GM18951 (cell line): ENCODE results near the gene ARID1B.
"Not testable (repeated sequence)": the region's sequence is repeated elsewhere in the genome, so short reads cannot be mapped to it uniquely, and the experiment has no call there.

ENCODE experiments used
- POLR2A ChIP-seq: IDR thresholded peaks from 4 replicates; pipeline ENCODE4 v1.6.1; 2011; ENCODE audit warnings: mild to moderate bottlenecking; ENCODE audit not compliant: insufficient read length, insufficient read depth; ENCODE audit errors: extremely low read depth
- in situ Hi-C: fragments of 300-500 bp; cut with MboI; formaldehyde crosslinking; loops from one replicate; pipeline ENCODE4 v1.12.0; 2022; ENCODE audit warnings: low sequenced_read_pairs, mixed read lengths, inconsistent platforms; ENCODE audit not compliant: unreplicated experiment

ARID1B gene

DNA sequence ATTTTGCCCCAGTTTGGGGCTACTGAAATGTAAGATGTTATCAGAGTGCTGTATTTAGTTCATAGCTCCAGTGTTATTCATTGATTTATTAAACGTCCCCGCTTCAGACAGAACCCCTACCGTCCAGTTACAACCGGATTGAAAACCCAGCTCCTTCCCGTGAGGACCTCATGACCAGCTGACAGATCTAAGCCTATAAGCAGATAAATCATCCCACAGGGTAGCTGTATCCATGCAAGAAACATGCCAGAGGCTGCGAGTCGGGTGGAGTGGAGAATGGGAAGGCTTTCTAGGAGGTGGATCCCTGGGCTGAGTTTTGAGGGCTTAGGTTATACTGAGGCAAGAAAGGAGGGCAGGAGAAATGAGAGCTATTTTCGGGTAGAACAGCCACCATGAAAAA lies 260.0 kb downstream of the ARID1B start:
- TF ChIP-seq POLR2A = no peak
- in situ Hi-C loops = no loop called here

DNA sequence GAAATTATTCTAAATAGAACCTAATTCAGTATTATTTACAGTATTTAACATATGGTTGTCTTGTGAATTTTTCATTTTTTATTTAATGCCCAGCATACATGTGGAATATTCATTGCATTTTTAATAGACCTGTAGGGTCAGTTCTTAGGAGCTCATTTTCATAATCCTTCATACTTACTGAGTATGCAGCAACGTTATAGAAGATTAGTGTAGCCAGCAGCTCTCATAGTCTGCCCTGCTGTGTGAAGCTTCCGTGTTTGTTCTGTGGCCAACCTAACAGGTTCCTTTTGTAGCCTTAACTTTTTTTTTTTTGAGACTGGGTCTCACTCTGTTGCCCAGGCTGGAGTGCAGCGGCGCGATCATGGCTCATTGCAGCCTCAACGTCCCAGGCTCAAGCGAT lies 261.4 kb downstream of the ARID1B start:
- no peak for TF ChIP-seq POLR2A
- in situ Hi-C loops = no loop called here

DNA sequence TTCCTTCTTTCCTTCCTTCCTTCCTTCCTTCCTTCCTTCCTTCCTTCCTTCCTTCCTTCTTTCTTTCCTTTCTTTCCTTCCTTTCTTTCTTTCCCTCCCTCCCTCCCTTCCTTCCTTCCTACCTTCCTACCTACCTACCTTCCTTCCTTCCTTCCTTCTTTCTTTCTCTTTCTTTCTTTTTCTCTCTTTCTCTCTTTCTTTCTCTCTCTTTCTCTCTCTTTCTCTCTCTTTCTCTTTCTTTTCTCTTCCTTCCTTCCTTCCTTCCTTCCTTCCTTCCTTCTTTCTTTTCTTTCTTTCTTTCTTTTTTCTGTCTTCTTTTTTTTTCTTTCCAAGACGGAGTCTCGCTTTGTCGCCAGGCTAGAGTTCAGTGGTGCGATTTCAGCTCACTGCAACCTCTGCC lies 262.5 kb downstream of the ARID1B start:
- in situ Hi-C loops = not testable (repeated sequence)

DNA sequence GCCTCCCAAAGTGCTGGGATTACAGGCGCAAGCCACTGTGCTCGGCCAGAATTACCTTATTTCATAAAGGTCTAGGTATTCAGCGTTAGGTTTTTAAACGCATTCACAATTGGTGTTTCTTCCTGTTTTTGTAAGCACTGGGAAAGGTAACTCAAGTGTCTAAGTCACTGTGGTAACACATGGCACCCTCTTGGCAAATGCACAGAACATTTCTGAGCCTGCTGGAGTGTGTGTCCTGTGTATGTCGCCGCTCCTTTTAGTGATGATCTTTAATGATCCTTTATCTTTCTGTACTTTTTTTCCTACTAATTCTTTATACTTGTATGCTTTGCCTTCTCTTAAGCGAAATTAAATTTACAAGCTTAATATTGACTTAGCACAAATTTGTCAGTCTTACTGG lies 263.0 kb downstream of the ARID1B start:
- in situ Hi-C loops = no loop called here
- no peak for TF ChIP-seq POLR2A

DNA sequence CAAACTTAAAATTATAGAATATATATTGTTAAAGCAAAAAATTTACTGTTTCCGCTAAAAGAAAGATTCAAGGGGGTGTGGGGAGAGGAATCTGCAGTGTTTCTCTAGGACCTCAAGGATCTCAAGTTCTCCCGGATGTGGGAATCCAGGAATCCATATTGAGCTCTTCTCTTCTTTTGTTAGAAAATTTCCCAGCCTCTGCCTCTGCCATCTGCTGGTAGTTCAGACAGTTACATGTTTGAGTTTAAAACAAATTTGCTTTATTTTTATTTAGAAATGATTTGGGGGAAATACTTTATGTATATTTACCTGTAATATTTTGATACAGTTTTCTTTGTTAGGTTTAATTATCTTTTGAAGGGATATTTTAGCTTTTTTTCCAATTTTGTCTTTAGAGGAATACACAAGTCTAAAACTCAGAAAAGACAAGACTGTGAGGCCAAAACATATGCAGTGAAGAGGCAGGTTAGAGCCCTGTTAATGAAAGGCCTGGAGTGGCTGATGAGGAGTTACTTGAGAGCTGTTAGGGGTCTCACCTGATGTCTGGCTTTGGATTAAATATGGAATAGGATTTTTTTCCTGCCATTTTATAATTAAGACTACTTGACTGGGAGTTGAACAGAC lies 268.8 kb downstream of the ARID1B start:
- TF ChIP-seq POLR2A = no peak
- in situ Hi-C loops = no loop called here

DNA sequence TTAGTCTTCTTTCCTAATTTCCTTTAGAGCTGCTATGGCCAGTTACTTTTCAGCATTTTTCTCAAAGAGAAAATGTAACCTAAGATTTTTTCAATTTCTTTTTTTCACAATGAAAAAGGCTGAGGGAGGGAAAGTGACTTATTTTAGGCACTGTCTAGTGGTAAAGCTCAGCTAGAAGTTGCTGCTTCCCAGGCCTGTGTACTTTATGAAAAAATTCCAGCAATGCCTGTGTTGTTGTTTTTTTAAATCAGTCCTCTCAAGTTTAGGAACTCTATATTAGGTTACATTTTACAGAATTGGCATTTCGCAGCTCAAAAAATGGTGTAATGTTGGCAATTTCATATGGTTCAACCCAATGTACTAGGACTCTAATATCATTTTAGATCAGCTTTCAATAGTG lies 269.6 kb downstream of the ARID1B start:
- in situ Hi-C loops = no loop called here
- no peak for TF ChIP-seq POLR2A

DNA sequence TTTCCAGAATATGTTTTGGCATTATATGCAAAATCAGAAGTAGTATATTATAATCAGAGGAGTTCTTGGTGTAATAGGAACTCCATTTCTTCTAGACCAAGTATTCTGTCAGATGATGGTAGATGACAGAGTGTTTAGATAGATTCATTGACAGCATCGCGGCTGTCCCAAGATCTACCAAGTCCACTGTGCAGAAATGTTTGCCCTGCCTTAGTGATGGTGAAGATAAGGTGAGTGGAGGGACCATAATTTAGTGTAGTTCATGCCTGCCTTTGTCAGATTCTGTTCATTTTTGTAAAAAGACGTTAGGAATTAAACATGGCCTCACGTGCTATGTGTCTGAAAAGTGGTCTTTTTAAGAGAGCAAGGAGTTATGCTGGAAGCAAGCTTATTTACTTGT lies 270.1 kb downstream of the ARID1B start:
- TF ChIP-seq POLR2A = no peak
- in situ Hi-C loops = no loop called here

DNA sequence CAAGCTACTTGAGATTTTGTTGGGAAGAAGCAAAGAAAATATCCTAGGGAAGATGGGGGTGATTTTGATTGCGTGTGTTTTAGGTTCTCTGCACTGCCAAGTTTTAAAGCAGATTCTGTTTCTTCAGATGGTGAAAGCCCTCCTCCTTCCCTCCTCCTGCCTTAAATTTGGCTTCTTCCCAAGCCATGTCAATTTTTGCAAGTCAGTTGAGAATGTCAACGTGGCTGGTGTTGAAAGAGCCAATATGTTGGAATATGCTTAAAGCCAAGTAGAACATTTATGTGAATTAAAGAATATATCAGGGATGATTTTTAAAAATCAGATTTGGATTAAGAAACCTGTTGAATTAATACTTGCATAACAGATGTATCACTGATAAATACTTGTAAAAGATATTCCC lies 270.8 kb downstream of the ARID1B start:
- in situ Hi-C loops = no loop called here

DNA sequence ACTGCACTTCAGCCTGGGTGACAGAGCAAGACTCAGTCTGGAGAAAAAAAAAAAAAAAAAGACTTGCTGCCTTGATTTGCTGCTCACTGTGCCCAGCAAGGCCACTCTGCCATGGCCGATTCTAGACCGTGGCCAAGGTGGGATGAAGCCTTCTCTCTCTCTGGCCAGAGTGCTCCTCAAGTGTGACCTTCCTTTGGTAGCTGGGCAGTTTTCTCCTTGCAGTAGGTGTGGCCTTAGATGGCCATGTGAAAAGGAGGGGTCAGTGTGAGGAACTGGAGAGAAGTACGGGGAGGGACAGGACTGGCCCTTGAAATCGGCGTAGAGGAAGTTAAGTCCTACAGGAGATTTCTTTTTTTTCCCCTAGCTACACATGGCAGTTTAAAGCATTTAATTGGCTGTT lies 272.0 kb downstream of the ARID1B start:
- no peak for TF ChIP-seq POLR2A
- in situ Hi-C loops = no loop called here

More for the DNA sequence above, 270.8 kb downstream of the ARID1B start:
- no peak for TF ChIP-seq POLR2A

DNA sequence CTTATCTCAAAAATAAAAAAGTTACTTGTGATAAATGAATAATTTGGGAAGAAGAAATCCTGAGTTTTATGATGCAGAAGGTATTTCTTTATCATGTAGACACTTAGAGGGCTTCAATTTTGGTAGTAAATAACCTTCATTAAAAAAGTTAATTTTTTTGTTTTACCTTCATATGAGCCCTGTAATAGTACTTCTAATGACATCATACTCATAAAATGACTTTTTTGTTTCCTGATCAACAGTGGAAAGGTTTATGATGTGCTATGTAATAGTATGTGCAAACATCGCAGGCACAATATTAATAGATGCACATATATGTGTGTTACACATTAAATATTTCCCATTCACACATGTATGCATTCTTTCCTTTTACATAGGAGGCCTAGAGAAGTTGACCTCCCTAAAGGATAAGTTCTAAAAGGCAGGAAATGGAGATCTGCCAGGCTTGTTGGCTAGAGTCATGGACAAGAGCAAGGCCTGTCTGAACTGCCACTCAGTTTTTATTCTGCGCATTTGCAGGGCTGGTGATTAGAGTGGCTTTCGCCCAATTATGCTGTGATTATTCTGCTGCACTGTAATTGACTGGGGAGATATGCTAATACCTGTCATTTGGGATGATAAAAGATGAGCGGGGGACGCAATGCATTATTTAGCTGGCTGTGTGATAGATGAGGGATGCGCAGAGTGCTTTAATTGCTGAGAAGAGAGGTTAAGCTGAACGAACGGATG lies 273.5 kb downstream of the ARID1B start:
- TF ChIP-seq POLR2A = no peak
- in situ Hi-C loops = no loop called here

DNA sequence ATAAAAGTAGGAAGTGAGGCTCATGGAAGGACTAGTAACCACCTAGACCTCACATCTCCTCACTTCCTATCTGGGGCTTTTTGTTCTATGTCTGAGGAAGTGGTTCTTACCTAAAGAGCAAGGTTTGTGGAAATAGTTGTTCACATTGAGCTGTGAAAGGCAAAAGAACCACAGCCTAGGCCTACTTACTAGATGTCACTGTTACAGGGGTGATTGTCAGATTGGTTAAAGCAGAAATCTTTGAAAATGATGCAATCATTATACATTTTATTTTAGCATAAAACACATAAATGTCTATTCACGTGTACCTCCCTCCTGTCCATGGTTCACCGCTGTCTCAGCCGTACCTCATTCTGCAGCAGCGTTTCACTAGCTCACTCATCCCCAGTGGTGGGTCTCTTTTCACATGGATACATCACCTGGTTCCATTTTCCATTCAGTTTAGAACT lies 277.4 kb downstream of the ARID1B start:
- TF ChIP-seq POLR2A = no peak
- in situ Hi-C loops = no loop called here

DNA sequence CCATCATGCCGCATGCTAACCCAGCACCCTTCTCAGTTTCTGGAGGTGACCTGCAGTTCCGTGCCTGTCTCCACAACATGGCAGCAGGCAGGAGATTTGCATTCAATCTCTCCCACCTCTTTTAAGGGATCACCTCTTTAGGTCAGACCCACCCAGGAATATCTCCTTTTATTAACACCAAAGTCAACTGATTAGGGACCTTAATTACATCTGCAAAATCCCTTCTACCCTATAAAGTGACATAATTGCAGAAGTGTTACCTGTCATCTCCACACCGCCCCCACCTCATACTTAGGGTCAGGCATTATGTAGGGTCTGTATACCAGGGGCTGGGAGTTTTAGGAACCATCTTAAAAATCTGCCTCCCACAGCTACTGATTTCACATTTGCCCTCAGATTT lies 278.7 kb downstream of the ARID1B start:
- in situ Hi-C loops = no loop called here
- TF ChIP-seq POLR2A = no peak

DNA sequence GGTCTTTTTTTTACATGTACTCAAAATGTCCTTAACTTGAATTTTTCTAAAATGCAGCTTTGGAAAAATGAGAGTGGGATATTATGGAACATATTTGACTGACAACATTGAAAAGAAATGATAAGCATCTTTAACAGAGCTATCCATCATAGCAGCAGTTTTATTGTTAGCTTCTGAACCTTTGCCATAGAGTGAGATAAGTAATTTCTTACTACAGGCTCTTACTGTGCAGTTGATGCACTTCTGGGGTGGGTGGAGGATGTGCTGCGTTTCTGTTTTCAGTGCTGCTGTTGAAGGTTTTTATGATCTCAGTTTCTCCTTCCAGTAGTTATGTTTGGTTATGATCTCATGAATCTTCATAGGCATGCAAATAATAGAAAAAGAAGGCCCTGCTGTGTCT lies 279.1 kb downstream of the ARID1B start:
- TF ChIP-seq POLR2A = no peak
- in situ Hi-C loops = no loop called here

DNA sequence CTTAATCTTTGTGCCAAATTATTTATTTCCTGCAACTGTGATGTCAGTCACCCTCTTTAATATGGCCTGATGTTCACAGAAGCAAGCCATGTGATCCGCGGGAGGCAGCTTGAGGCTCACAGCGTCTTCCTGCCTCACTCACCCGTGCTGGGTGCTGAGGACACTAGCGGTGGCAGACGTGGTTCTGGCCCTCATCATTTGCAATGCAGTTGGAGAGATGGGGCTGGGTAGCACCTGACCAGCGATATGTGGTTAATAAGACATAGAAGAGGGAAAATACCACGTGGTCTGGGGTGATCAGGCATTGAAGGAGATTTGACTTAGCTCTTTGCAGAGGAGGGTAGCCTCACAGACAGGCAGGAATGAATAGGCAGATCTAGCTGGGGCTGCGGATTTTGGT lies 281.4 kb downstream of the ARID1B start:
- in situ Hi-C loops = no loop called here
- TF ChIP-seq POLR2A = no peak
